ENCODE data around the gene PLXNA2.

The PLXNA2 gene, protein sequence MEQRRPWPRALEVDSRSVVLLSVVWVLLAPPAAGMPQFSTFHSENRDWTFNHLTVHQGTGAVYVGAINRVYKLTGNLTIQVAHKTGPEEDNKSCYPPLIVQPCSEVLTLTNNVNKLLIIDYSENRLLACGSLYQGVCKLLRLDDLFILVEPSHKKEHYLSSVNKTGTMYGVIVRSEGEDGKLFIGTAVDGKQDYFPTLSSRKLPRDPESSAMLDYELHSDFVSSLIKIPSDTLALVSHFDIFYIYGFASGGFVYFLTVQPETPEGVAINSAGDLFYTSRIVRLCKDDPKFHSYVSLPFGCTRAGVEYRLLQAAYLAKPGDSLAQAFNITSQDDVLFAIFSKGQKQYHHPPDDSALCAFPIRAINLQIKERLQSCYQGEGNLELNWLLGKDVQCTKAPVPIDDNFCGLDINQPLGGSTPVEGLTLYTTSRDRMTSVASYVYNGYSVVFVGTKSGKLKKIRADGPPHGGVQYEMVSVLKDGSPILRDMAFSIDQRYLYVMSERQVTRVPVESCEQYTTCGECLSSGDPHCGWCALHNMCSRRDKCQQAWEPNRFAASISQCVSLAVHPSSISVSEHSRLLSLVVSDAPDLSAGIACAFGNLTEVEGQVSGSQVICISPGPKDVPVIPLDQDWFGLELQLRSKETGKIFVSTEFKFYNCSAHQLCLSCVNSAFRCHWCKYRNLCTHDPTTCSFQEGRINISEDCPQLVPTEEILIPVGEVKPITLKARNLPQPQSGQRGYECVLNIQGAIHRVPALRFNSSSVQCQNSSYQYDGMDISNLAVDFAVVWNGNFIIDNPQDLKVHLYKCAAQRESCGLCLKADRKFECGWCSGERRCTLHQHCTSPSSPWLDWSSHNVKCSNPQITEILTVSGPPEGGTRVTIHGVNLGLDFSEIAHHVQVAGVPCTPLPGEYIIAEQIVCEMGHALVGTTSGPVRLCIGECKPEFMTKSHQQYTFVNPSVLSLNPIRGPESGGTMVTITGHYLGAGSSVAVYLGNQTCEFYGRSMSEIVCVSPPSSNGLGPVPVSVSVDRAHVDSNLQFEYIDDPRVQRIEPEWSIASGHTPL (N-terminal part only)

GRCh38 chr1:208243967-208244916, at the start of gene PLXNA2:
Gene PLXNA2 (minus strand): TSS chr1:208244384. CDS start chr1:208217922, 26,462 bp downstream.
- peak; percentile 74 for DNase-seq

DNA sequence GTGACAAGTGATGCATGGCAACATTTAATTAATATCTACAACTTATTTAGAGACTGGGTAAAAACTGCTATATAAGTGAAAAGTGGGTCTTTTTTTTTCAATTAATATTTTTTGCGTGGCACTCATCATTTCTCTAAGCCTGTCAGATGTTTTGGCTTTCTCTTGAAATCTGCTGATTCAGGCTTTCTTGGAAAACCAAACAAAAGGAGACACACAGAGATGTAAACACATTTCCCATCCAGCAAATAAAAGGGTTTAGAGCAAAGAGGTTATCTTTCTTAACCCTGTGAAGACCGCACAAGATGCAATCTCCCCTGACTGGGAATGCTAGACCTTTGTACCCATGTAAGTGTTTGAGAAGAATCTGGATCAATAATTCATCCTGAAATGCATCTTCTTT, 48.7 kb upstream of the PLXNA2 start:
- DNase-seq, result no peak

- DNase-seq, result no peak
These were observed 47.9 kb upstream of the PLXNA2 start for GRCh38 chr1:208291923-208292711.

DNA sequence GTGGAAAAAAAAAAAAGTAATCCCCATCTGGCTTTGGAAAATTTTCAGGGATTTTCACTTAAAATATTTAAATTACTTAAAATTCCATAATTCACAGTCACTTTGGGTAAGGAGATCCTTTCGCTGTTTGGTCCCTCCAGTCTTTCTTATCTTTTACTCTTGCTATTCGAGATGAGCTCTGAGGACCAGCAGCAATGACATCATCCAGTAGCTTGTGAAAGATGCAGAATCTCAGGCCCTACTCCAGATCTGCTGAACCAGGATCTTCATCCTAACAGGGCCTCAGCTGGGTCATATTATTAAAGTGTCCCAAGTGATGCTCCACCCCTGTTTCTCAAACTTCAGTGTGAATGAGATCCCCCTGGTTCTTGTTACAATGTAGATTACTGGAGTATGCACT, 46.9 kb upstream of the PLXNA2 start:
- no peak for DNase-seq

GRCh38 chr1:208289716-208290115, 45.5 kb upstream of the PLXNA2 start:
- no peak for DNase-seq

- no peak for DNase-seq
These were observed 44.3 kb upstream of the PLXNA2 start for GRCh38 chr1:208288495-208288894.

DNA sequence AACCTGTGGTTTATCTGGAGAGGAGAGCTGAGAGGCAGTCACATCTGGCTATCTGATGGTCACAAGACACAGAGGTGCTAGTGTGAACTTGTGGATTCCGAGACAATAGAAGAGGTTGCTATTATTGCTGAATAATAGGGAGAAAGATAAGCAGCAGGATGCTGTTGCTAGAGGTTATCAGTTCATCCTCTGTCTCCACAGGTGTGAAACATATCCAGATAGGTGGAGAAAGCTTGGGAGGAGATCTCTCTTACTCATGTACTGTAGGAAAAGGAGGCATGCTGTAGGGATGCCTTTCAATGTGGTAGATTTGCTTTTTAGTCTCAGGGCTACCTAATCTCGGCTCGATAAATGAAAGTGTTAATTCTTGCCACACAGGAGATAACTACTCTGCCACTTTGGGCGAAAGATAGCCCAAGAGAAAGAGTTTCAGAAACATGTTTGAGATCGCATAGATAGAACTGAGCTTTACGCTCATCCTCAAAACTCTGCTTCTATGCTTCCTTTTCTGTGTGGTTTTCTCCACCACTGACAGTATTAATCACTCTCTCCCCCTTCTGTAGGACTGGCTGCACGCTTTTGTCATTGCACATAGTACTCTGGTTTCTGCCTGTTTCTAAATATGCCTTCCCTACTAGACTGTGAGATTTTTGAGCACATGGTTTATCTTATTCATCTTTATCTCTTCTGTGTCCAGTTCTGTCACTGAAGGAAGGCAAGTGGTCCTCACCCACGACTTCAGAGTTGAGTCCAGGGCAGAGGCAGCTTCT, 36.7 kb upstream of the PLXNA2 start:
- no peak for DNase-seq

GRCh38 chr1:208279826-208280588, 35.8 kb upstream of the PLXNA2 start:
- DNase-seq, result no peak

DNA sequence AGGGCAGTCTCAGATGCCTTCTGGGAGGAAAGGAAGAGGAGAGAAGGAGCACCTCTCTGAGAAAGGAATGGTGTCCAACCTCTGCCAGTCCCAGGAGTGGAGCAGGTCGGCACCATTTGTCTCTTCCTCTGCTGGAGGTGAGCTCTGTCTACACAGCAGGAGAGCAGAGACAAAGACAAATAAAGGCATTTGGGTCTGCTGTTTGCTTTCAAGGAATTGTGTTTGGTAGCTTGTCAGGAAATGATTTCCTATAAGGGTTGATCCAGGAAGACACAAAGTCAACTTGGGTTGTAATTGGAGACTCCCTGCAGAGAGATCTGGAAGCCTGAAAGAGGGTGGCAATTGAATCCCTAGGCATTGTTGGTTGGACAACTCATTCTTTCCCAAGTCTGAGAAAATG, 34.5 kb upstream of the PLXNA2 start:
- DNase-seq, result no peak

GRCh38 chr1:208276757-208277435, 32.7 kb upstream of the PLXNA2 start:
- DNase-seq, result no peak

DNA sequence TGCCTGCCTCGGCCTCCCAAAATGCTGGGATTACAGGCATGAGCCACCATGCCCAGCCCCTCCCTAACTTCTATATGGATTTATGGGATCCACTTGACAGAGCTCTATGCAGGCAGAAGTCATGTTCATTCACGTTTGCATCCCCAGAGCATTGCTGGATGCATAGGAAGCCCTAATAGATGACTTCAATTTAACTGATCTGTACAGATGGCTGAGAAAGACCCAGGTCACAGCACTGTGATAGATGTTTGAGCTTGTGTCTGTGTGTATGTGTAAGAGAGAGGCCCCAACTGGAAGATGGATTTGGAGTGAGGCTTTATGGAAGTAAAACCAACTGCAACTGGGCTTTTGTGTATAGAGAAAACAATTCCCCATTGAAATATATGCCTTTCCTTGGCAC, 30.9 kb upstream of the PLXNA2 start:
- DNase-seq, result no peak

DNA sequence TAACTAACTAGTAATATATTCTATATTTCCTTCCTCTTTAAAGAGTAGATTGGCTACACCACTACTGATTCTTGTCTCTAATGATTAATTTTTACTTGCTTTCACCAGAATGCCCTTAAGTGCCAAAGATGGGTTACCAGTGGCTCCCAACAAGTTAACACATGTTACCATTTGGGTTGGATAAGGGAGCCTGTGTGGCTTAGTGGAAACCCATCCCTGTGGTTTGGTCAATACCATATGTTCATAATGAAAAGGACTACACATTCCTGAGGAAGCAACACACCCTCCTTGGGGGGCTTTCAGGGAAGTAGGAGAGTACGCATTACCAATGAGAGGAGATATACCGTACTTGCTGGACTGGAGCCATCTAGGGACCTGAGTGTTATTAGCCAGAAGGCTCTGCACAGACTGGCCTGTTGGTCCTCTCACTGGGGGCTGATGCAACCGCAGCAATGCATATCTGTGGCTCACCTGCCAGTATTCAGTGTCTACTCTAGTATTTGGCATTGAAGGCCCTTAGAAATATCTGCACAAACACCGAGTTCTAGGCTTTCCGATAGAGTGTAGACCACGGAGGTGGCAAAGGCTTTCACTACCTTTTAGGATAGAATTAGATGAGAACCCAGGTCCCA, 29.3 kb upstream of the PLXNA2 start:
- DNase-seq, result no peak

DNA sequence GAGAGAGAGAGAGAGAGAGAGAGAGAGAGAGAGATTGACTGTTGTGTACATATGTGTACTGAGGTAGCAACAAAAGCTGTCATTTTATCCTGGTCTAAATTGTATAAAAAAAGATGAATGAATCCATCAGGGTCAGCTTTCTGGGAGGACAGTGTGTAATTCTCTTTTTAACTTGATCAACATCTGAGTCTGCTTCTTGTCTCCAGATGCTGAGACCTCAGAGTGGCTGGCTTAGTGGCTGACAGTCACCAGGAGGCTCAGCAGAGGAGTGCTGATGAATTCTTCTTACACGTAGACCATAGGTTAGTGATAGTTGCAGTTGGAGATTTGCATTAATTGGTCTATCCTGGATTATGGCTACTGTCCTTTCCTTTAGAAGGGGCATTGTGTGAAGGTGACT, 28.5 kb upstream of the PLXNA2 start:
- DNase-seq, result no peak

GRCh38 chr1:208272311-208272710, 28.1 kb upstream of the PLXNA2 start:
- DNase-seq, result no peak

GRCh38 chr1:208271236-208271635, 27.1 kb upstream of the PLXNA2 start:
- no peak for DNase-seq

- DNase-seq, result no peak
These were observed 26.5 kb upstream of the PLXNA2 start for GRCh38 chr1:208270651-208271141.

GRCh38 chr1:208269338-208269666, 25.1 kb upstream of the PLXNA2 start:
- DNase-seq, result no peak

- DNase-seq, result no peak
These were observed 24.6 kb upstream of the PLXNA2 start for GRCh38 chr1:208268541-208269337.
